ENCODE data around the gene PTGER3. TPM values are rescaled to one million over a fixed set of nuclear protein-coding genes. Genes with fewer than 3 reads are reported as not detected.
A peak's percentile ranks its signal among the peaks of the same experiment; 100 is the strongest.

The PTGER3 gene
- total RNA-seq, 6 donors from 2014 or later = 0.44 to 4.9 (median 1.4) TPM; not detected in 1

- TF ChIP-seq POLR2AphosphoS5 (IDR thresholded peaks at IDR 0.05) (no peak), POLR2A (IDR thresholded peaks at IDR 0.05) (no peak), CTCF (IDR thresholded peaks at IDR 0.05) (no peak), EP300 (IDR thresholded peaks at IDR 0.05) (no peak)
- peak overlapping the region in 1 of 4 donors; percentile 19 for H3K27ac ChIP-seq
- ATAC-seq (ENCODE audit: low FRiP score in 2 of 2) = peak; percentile 63 to 78
Measured at GRCh38 chr1:71088645-71089287, 41.1 kb upstream of the PTGER3 start.

GRCh38 chr1:71087713-71088112 lies 40.1 kb upstream of the PTGER3 start:
- Histone ChIP-seq H3K27ac (no peak overlapping the region), H3K27me3 (no peaks in the 10 kb centered on the region), H3K36me3 (no peaks in the 10 kb centered on the region), H3K4me1 (no peaks in the 10 kb centered on the region), H3K4me3 (peak overlapping the region in 3 of 4 donors; percentile 14 to 37 (median 36)), H3K9me3 (no peaks in the 10 kb centered on the region)
- no peak for TF ChIP-seq POLR2A (IDR thresholded peaks at IDR 0.05)
- no peak for TF ChIP-seq POLR2AphosphoS5 (IDR thresholded peaks at IDR 0.05)
- no peak for TF ChIP-seq CTCF (IDR thresholded peaks at IDR 0.05)
- no peak for TF ChIP-seq EP300 (IDR thresholded peaks at IDR 0.05)
- DNase-seq = no peak
- no peak for ATAC-seq (ENCODE audit: low FRiP score in 2 of 2)
- WGBS, 2 donors = 64 to 79% methylated on average over 1 of the region's 1 CpG

More at GRCh38 chr1:71088645-71089287, 41.1 kb upstream of the PTGER3 start:
- no peaks in the 10 kb centered on the region for H3K4me1 ChIP-seq
- H3K27me3 ChIP-seq = no peaks in the 10 kb centered on the region
- no peaks in the 10 kb centered on the region for H3K36me3 ChIP-seq
- 56 to 73% methylated on average over 5 of the region's 5 CpGs for WGBS, 2 donors
- peak in 1 of 2 donors; percentile 28 for DNase-seq
- no peaks in the 10 kb centered on the region for H3K9me3 ChIP-seq
- peak overlapping the region in 3 of 4 donors; percentile 14 to 37 (median 36) for H3K4me3 ChIP-seq

- H3K4me3 ChIP-seq = no peak overlapping the region
Measured at GRCh38 chr1:71087060-71087459, 39.4 kb upstream of the PTGER3 start.

GRCh38 chr1:71086331-71086730 lies 38.7 kb upstream of the PTGER3 start:
- DNase-seq = no peak
- TF ChIP-seq POLR2A (IDR thresholded peaks at IDR 0.05) = no peak
- Histone ChIP-seq H3K9me3 (no peaks in the 10 kb centered on the region), H3K27me3 (no peaks in the 10 kb centered on the region), H3K27ac (no peak overlapping the region), H3K36me3 (no peaks in the 10 kb centered on the region), H3K4me3 (no peak overlapping the region), H3K4me1 (peaks cover 0 to 7% (median 5%) of the 10 kb centered on the region in 4 donors)
- no peak for ATAC-seq (ENCODE audit: low FRiP score in 2 of 2)
- 81 to 88% methylated on average over 1 of the region's 1 CpG for WGBS, 2 donors

More at GRCh38 chr1:71087060-71087459, 39.4 kb upstream of the PTGER3 start:
- H3K27me3 ChIP-seq = no peaks in the 10 kb centered on the region
- no peak for DNase-seq
- H3K9me3 ChIP-seq = no peaks in the 10 kb centered on the region
- TF ChIP-seq EP300 (IDR thresholded peaks at IDR 0.05) (no peak), POLR2AphosphoS5 (IDR thresholded peaks at IDR 0.05) (no peak), CTCF (IDR thresholded peaks at IDR 0.05) (no peak), POLR2A (IDR thresholded peaks at IDR 0.05) (no peak)
- no peaks in the 10 kb centered on the region for H3K36me3 ChIP-seq
- no peaks in the 10 kb centered on the region for H3K4me1 ChIP-seq
- ATAC-seq (ENCODE audit: low FRiP score in 2 of 2) = no peak
- H3K27ac ChIP-seq = no peak overlapping the region

- H3K27me3 ChIP-seq = no peaks in the 10 kb centered on the region
Measured at GRCh38 chr1:71083271-71083670, 35.7 kb upstream of the PTGER3 start.

More at GRCh38 chr1:71083271-71083670, 35.7 kb upstream of the PTGER3 start:
- H3K27ac ChIP-seq = no peak overlapping the region
- DNase-seq (no peak), ATAC-seq (ENCODE audit: low FRiP score in 2 of 2) (no peak)
- peaks cover 17 to 27% (median 20%) of the 10 kb centered on the region in 4 donors for H3K4me1 ChIP-seq
- no peak overlapping the region for H3K4me3 ChIP-seq
- TF ChIP-seq EP300 (IDR thresholded peaks at IDR 0.05) (no peak), CTCF (IDR thresholded peaks at IDR 0.05) (no peak), POLR2A (IDR thresholded peaks at IDR 0.05) (no peak), POLR2AphosphoS5 (IDR thresholded peaks at IDR 0.05) (no peak)
- no peaks in the 10 kb centered on the region for H3K9me3 ChIP-seq
- WGBS, 2 donors = 69 to 70% methylated on average over 2 of the region's 2 CpGs
- peaks cover 0 to 4% (median 1%) of the 10 kb centered on the region in 4 donors for H3K36me3 ChIP-seq

Measured in upper lobe of left lung (tissue), 6 donors.